Adipose tissue (tissue), 3 donors: ENCODE measurements around the gene ZNF169. TPM values are rescaled to one million over a fixed set of nuclear protein-coding genes. Genes with fewer than 3 reads are reported as not detected.
"Not testable (repeated sequence)": the region's sequence is repeated elsewhere in the genome, so short reads cannot be mapped to it uniquely, and the experiment has no call there.

Experiments
- H3K27ac ChIP-seq: one replicate; pipeline ENCODE4 v1.5.1; 2013; ENCODE audit warnings: low read depth, low read length
- WGBS, 3 donors: extraction: QIAGEN DNeasy Blood & Tissue Kit; methylation state at CpG; one replicate each; pipeline ENCODE4 v1.1.7; 2013; 5-methylcytosine and 5-hydroxymethylcytosine counted together
- polyA plus RNA-seq, 3 donors: library from polyadenylated mRNA; stranded (reverse); fragments of 200-250 nt; gene quantifications; one replicate each; pipeline ENCODE4 v1.2.3, GENCODE V29; 2013
- donor health status: healthy with polysubstance abuse.
- donor health status: Bipolar disorder and iron deficiency.
- donor health status: healthy.

ZNF169 gene
- polyA plus RNA-seq, 3 donors = 1.7 to 2.8 (median 2.1) TPM

DNA sequence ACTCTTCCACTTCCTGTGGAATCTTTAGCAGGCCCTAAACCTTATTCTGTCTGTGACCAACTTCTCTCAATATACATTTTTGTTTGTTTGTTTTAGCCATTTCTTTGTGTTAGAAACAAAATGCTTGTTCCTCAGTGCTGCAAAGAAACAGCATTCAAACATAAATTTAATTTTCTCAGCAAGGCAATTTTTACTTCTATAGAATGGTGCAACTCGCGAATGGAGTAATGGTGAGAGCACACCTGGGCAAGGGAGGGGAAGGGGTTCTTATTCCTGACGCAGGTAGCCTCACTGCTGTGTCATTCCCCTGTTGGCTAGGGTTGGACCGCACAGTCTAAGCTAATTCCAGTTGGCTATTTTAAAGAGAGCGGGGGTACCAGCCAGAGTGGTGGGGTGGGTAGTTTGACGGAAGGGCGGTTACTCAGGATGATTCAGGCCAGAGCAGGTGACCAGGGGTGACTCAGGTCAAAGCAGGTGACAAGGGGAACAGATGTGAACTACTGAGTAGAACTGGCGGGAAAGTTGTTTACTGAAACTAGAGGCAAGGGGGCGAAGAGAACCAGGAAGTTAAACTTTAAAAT lies 21.4 kb downstream of the ZNF169 start:
- WGBS, 3 donors = 95 to 99% (median 97%) methylated on average over 9 of the region's 9 CpGs
- no peak overlapping the region for H3K27ac ChIP-seq

DNA sequence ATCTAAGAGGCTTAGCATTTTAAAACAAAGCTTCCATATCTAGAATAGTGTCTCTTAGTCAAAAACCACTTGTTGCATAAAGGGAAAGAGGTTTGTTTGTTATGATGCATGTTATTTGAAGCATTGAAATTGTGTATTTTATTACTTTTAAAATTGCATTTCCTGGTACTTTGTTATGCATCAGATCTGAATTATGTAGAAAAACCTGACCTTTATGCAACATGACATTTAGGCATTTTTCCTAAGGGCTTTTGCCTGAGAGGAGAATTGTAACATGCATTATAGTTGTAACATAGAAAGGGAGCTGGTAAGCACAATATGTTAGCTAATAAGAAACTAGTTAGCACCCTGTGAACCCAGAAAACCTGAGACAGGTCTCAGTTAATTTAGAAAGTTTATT lies 22.0 kb downstream of the ZNF169 start:
- H3K27ac ChIP-seq = no peak overlapping the region

DNA sequence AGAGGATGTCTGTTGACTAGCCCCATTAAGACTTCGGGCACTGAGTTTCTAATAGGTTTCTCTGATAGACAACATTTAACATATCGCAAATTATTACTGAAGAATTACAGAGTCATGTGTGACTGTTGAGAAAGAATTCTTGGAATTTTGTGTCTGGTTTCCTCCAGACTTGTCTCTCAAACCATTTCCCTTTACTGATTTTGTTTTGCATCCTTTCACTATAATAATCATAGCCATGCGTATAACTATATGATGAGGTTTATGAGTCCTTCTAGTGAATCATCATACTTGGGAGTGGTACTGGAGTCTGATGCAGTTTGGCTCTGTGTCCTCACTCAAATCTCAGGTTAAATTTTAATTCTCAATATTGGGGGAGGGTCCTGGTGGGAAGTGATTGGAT lies 27.0 kb downstream of the ZNF169 start:
- WGBS, 3 donors = 95 to 99% (median 97%) methylated on average over 3 of the region's 3 CpGs
- H3K27ac ChIP-seq = no peak overlapping the region

DNA sequence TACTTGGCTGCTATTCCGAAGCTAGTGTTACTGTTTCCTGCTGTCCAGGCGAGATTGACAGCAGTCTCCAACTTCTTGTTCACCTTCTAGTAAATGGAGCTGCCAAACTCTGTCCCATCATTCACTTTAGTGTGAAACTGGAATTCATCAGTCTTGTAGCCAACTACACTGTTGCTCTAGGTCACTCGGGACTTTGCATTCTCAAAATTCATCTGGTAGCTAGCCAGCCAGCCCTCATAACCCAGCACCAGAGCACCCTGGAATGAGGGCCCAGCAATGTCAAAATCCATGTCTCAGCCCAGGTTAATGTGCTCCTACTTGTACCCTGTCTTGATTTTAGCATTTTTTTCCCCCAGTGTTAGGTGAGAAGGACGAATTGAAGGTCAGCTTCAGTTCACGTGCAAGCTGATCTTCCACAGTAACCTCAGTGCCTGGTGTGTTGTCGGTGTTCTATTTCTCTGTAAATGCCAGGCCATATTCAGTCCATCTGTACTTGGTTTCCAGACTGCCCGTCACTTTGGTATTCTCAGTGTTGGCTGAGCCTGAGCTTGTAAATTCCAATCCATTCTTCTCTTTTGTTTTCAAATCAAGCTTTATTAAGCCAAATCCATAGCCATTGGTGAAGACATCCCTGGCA lies 28.9 kb downstream of the ZNF169 start:
- H3K27ac ChIP-seq = no peak overlapping the region
- WGBS, 3 donors = 81 to 91% (median 86%) methylated on average over 7 of the region's 7 CpGs

DNA sequence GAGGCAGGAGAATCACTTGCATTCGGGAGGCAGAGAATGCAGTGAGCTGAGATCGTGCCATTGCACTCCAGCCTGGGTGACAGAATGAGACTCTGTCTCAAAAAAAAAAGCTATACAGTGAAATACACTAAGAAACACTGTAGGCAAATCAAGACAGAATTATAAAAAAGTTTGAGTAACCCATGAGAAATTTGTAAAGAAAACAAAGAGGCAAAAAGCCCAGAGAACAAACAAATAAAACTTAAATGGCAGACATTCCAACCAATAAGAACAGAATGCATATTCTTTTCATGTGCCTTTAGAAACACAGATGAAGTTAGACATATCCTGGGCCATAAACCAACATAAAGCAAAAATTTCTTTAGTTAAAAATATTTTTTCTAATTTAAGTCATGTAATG lies 30.6 kb downstream of the ZNF169 start:
- H3K27ac ChIP-seq = no peak overlapping the region
- 95 to 97% (median 96%) methylated on average over 2 of the region's 2 CpGs for WGBS, 3 donors

DNA sequence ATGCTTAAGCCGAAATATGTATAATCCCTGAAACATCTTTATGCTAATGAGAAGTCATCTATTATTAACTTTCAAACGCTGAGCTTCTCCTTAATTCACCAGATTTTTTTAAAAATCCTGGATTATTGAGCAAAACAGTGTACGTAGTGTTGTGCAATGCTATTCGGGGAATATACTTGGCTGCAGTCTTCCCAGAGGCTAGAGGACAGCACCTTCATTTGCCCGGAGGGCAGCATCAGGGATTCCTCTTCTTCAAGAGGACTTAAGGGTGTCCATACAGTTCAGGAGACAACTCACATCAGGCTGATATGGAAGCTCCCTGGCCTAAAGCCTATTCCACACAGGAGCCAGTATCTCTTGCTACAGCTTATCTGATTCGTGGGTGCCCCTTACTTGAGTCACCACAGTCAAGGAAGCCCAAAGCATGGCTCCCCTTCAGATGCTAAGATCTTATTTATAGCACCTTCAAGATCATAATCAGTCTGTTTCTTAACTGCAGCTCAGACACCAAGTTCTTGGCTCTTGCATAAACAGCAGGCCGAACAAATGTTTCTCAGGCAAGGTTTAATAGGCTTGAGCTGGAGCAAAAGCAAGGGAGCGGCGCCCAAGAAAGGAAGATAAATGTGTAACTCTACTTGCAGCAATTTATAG lies 40.0 kb downstream of the ZNF169 start:
- 63 to 79% (median 76%) methylated on average over 9 of the region's 9 CpGs for WGBS, 3 donors
- H3K27ac ChIP-seq = no peak overlapping the region

DNA sequence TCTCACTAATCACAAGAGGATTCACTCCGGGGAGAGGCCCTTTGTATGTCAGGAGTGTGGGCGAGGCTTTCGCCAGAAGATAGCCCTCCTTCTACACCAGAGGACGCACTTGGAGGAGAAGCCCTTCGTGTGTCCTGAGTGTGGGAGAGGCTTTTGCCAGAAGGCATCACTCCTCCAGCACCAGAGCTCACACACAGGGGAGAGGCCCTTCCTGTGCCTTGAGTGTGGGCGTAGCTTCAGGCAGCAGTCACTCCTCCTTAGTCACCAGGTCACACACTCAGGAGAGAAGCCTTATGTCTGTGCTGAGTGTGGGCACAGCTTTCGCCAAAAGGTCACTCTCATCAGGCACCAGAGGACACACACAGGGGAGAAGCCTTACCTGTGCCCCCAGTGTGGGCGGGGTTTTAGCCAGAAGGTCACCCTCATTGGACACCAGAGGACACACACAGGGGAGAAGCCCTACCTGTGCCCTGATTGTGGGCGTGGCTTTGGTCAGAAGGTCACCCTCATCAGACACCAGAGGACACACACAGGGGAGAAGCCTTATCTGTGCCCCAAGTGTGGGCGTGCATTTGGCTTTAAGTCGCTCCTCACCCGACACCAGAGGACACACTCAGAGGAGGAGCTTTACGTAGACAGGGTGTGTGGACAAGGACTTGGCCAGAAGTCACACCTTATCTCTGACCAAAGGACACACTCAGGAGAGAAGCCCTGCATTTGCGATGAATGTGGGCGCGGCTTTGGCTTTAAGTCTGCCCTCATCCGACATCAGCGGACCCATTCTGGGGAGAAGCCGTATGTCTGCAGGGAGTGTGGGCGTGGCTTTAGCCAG lies 41.6 kb downstream of the ZNF169 start:
- 95 to 97% (median 96%) methylated on average over 20 of the region's 20 CpGs for WGBS, 3 donors
- H3K27ac ChIP-seq = no peak overlapping the region

DNA sequence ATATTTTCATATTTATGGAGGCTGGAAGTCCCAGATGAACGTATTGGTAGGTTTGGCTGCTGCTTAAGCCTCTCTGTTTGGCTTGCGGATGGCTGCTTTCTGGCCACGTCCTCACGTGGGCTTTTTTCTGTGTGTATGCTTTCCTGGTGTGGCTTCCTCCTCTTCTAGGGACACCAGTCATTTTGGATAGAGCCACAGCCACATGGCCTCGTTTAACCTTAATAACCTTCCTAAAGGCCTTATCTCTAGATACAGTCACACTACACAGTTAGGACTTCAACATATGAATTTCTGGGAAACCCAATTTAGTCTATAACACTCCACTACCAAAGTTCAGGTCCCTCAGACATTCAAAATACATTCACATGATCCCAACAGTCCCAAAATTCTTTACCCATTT lies 42.5 kb downstream of the ZNF169 start:
- 93 to 95% (median 93%) methylated on average over 5 of the region's 5 CpGs for WGBS, 3 donors
- H3K27ac ChIP-seq = no peak overlapping the region

DNA sequence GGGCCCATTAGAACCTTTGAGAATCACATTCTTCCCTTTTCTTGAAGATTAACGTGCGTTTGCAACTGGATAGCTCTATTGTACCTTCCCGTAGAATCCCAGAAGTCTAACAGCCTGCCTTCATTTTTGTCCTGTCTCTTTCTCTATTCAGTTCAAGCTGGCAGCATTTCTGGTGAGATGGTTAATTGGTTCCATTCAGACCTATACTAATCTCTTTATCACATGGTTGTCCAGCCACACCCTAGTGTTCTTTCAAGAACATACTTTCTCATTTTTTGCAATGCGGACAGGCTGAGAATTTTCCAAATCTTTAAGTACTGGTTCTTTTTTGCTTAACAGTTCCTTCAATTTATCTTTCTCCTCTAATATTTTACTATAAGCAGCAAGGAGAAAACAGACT lies 43.3 kb downstream of the ZNF169 start:
- WGBS, 3 donors = 86 to 97% (median 92%) methylated on average over 4 of the region's 4 CpGs
- H3K27ac ChIP-seq = no peak overlapping the region

DNA sequence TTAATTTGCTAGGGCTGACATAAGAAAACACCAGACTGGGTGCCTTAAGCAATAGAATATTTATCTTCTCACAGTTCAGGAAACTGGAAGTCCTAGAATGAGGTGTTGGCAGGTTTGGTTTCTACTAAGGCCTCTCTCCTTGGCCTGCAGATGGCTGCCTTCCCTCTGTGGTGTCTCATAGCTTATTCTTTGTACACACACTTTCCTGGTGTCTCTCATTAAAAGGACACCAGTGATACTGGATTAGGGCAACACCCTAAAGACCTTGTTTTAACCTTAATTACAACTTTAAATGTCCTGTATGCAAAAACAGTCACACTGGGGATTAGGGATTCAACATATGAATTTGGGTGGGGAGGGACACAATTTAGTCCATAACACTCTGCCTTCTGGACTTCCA lies 44.2 kb downstream of the ZNF169 start:
- H3K27ac ChIP-seq = no peak overlapping the region

DNA sequence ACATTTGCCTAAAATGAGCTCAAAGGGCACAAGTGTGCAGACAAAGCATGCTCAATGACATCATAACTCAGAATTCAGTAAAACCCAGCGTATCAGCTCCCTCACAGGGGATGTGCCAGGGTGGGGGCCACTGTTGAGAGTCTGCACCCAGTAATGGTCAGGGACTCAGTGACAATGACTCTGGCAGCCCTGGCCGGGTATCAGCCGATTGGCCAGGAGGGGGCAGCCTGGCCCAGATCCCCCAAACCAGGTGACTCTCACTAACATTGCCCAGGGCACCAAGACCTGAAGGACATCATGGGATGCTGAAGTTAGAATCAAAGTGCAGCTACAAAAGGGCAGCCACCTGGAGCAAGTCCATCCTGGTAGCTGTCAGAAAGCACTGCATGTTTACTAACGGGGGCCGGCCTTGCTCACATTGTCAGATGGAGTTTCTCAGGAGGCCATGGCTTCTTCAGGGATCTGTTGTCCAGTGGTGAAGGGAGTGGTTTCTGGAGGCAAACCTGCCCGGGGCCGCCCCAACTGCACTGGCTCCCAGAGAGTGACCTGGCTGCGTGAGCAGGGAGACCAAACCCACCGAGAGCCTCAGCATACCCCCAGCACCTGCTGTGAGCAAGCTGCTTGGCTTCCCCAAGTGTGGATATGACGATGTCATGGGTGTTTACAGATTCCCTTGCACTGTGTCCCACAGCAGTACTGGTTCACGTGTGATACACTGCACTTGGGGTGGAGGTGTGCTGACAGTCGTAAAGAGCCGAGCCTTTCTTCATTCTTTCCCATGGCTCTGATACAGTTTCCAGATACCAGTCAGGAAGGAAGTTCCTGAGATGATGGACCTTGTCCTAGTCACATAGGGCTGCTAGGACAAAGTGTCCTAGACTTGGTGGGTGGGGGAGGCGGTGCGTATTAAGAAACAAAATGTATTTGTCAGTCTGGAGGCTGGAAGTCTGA lies 56.2 kb downstream of the ZNF169 start:
- not testable (repeated sequence) for H3K27ac ChIP-seq
- 92 to 94% (median 94%) methylated on average over 2 to 4 of the region's 15 CpGs for WGBS, 3 donors

DNA sequence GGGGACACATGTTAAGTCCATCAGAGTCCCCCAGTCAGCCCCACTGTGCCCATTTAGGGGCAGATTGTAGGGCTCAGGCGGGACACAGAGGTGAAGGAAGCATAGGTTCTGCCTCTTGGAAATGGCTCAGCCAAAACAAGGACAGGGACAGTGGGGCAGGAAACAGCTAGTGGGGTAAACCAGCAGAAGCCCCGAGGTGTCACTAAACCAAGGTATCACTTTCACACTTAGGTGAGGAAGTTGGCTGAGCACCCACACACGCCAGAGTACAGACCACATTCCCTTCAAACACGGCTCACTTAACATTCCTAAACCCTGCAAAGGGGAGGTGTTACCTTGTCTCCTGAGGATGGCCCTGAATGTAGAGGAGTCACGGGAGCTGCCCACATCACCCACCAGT lies 57.1 kb downstream of the ZNF169 start:
- not testable (repeated sequence) for H3K27ac ChIP-seq
- WGBS, 3 donors = 36 to 72% methylated on average over 2 to 3 of the region's 5 CpGs; no CpG with 5 or more reads in 1 of the 3 donors

DNA sequence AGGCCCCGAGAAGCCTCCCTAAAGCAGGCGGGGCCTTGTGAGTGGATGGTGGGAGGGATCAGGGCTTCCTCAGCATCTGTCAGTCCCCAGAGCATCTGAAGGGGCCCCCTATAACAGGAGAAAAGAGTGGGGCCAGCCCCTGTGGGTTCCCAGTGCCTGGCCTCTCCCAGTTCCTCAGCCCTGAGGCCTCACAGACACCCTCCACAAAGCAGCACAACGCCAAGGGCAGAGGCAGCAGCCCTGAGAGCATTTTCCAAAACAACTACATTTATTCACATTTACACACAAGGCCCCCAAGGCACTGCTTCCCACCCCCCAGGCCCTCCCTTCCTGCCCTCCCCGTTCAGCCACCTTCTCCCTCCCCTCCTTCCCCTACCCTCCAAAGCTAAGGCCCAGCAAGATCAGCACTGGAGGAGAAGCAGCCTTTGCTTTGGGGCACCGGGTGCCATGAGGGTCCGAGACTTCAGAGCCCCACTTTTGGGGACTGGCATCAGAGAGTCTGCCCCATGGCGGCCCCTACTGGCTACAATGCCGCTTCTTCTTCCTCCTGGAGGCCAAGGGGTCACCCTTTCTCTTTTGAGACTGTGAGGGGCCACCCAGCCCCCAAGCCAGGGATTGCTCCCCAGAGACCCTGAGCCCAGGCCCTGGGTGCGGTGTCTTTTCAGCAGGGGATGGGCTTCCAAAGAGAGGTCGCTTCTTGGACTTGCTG lies 59.0 kb downstream of the ZNF169 start:
- not testable (repeated sequence) for H3K27ac ChIP-seq
- 86 to 100% methylated on average over 1 of the region's 10 CpGs; no CpG with 5 or more reads in 1 of the 3 donors for WGBS, 3 donors

DNA sequence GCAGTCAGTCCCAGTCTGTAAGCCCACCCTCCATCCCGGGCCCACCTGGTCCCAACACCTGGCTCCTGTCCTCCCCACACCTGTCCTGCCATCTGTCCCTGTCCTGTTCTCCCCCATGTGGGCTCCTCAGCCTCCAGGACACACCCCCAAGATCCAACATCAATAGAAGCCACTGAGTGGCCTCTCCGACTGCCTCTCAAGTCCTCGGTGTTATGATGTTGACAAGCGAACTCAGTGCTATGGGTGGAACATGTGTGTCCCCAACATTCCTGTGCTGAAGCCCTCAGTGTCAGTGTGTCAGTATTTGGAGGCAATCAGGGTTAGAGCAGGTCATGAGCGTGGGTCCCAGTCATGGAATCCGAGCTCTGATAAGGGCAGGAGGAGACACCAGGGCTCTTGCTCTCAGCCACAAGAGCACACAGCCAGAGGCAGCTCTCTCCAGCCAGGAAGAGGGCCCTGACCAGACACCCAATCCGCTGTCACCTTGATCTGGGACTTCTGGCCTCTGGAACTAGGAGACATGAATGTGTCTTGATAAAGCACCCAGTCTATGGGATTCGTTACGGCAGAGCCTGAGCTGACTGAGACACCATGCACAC lies 63.3 kb downstream of the ZNF169 start:
- not testable (repeated sequence) for H3K27ac ChIP-seq
- 83 to 90% (median 89%) methylated on average over 6 to 7 of the region's 9 CpGs for WGBS, 3 donors

DNA sequence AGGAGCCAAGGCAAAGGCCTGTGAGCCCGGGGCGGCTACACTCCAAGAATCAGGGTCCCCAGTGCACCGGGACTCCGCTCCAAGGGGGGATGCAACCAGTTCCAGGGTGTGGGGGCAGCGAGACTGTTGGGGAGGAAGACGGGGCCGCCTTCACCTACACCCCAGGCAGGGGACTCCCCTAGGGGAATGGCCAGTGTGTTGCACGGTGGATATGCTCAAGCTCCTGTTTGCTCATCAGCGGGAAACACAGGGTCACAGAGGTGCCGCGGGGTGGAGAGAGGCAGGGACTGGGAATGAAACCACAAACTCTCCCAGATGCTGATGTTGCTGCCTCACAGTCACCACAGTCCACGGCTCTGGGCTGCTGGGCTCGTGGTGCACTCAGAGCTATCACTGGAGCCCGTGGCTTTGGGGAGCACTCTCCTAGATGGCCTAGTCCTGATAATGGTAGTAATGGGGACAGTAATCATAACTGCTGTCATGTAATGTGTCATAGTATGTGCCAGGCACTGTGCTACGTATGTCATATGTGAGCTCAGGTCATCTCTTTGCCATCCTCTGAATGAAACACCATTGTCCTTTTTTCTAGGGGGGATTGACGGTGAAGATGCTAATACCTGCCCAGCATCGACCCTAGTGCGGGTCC lies 64.2 kb downstream of the ZNF169 start:
- H3K27ac ChIP-seq = not testable (repeated sequence)
- 73 to 88% (median 76%) methylated on average over 9 to 14 of the region's 18 CpGs for WGBS, 3 donors

DNA sequence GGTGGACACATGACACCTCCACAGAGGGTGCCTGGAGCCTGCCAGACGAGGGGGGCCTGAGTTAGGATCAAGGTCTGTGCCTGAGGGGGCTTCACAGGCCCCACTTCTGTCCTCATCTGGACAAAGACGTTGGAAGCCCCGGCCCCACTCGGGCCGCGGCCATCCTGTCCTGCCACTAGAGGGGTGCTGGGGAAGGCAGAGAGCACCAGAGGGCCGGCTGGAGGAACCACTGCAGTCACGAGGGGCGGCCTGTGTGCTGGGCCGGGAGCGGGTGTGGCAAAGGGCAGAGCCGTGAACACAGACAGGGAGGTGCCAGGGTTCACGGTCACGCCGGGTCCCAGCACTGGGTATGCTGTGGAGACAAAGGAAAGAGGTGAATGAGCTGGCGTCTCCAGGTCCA lies 66.5 kb downstream of the ZNF169 start:
- H3K27ac ChIP-seq = not testable (repeated sequence)
- 65 to 84% (median 76%) methylated on average over 15 of the region's 16 CpGs for WGBS, 3 donors

DNA sequence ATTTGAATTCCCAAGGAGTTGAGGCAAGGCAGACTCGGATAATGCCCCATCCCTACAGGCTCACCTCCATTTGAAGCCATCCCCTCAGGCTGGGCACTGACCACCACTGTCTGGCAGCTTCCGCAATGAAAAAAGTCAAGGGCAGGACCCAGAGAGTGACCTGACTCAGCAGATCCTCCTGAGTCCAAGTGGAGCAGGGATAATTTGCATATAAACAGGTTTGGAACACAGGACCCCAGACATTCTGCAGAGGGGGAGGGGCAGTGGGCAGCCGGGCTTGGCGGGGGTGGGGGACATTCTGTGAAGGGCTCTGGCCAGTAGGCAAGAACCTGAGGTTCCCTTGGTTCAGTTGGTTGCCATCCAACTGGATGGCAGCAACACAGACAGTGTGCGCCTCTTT lies 69.4 kb downstream of the ZNF169 start, which contains the start of gene NUTM2F:
Gene NUTM2F, minus strand, starts transcription at position 101 of the 400 bp plus-strand sequence. Its CDS starts 21 bp downstream, at position 80.
- not testable (repeated sequence) for H3K27ac ChIP-seq
- 82 to 92% (median 88%) methylated on average over 1 to 2 of the region's 5 CpGs for WGBS, 3 donors
